ENCODE measurements around the gene OR2A1. TPM values are rescaled to one million over a fixed set of nuclear protein-coding genes. Genes with fewer than 3 reads are reported as not detected.
"Not testable (repeated sequence)": the region's sequence is repeated elsewhere in the genome, so short reads cannot be mapped to it uniquely, and the experiment has no call there.

The OR2A1 gene
- total RNA-seq, 1 experiment from 2014 or later = not detected

- in situ Hi-C loops (cut with HindIII; ENCODE audit: low pct_unique_long_range_greater_than_20kb, low sequenced_read_pairs); DNase-seq (ENCODE audit: low read depth): not testable (repeated sequence)
These were observed 5.3 kb downstream of the OR2A1 start for GRCh38 chr7:144317537-144317936.

GRCh38 chr7:144319547-144319946 lies 7.3 kb downstream of the OR2A1 start:
- in situ Hi-C loops (cut with HindIII; ENCODE audit: low pct_unique_long_range_greater_than_20kb, low sequenced_read_pairs); DNase-seq (ENCODE audit: low read depth): not testable (repeated sequence)

- DNase-seq (ENCODE audit: low read depth); in situ Hi-C loops (cut with HindIII; ENCODE audit: low pct_unique_long_range_greater_than_20kb, low sequenced_read_pairs): not testable (repeated sequence)
These were observed 9.5 kb downstream of the OR2A1 start for GRCh38 chr7:144321677-144322206.

GRCh38 chr7:144323359-144323758 lies 11.1 kb downstream of the OR2A1 start:
- in situ Hi-C loops (cut with HindIII; ENCODE audit: low pct_unique_long_range_greater_than_20kb, low sequenced_read_pairs); DNase-seq (ENCODE audit: low read depth): not testable (repeated sequence)

DNA sequence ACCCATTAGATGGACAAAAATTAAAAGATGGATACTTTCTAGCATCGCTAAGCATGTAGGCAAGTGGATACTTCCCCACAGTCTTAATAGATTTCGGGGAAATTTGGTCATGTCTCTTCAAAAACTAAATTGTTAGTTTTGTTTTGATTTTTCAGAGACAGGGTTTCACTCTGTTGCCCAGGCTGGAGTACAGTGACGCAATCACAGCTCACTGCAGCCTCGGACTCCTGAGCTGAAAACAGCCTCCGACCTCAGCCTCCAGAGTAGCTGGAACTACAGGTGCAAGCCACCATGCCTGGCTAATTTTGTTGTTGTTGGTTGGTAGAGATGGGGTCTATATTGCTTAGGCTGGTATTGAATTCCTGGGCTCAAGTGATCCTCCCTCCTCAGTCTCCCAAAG lies 13.6 kb downstream of the OR2A1 start:
- DNase-seq (ENCODE audit: low read depth); in situ Hi-C loops (cut with HindIII; ENCODE audit: low pct_unique_long_range_greater_than_20kb, low sequenced_read_pairs): not testable (repeated sequence)

DNA sequence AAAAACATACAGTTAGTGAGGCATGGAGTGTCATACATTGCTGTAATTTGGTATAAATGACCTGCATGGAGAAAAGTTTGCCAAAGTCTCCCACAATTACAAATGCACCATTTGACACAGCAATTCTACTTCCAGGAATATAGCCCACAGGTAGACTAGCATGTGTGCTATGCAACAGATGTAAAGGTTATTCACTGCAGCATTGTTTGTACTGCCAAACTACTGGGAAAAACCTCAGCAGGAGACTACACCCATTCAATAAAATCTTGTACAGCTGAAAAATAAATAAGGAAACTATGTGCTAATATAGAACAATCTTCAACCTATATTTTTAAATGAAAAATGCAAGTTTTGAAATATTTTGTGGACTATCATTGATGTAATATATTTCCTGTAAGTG lies 17.8 kb downstream of the OR2A1 start:
- DNase-seq (ENCODE audit: low read depth); in situ Hi-C loops (cut with HindIII; ENCODE audit: low pct_unique_long_range_greater_than_20kb, low sequenced_read_pairs): not testable (repeated sequence)

GRCh38 chr7:144331221-144331995 lies 19.2 kb downstream of the OR2A1 start:
- DNase-seq (ENCODE audit: low read depth); in situ Hi-C loops (cut with HindIII; ENCODE audit: low pct_unique_long_range_greater_than_20kb, low sequenced_read_pairs): not testable (repeated sequence)

GRCh38 chr7:144331996-144332288 lies 19.7 kb downstream of the OR2A1 start:
- DNase-seq (ENCODE audit: low read depth); in situ Hi-C loops (cut with HindIII; ENCODE audit: low pct_unique_long_range_greater_than_20kb, low sequenced_read_pairs): not testable (repeated sequence)

DNA sequence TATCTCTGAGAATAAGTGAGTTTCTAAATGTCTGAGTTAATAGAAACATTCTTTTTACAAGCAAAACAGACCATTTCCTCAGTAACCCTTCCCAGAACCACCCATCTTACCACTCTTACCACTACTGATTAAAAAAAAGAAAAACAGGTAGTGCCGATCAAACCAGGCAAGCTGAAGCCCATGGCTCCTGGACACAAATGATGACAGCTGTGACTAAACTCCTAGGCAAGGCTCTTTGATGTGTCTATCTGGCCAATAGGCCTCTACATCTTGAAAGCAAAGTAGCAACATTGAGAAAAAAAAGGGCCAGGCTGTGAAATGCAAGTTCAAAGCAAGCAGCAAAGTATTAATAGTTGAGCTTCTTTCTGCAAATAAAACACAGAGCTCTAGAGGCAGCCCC lies 36.4 kb downstream of the OR2A1 start:
- in situ Hi-C loops (cut with HindIII; ENCODE audit: low pct_unique_long_range_greater_than_20kb, low sequenced_read_pairs); DNase-seq (ENCODE audit: low read depth): not testable (repeated sequence)

DNA sequence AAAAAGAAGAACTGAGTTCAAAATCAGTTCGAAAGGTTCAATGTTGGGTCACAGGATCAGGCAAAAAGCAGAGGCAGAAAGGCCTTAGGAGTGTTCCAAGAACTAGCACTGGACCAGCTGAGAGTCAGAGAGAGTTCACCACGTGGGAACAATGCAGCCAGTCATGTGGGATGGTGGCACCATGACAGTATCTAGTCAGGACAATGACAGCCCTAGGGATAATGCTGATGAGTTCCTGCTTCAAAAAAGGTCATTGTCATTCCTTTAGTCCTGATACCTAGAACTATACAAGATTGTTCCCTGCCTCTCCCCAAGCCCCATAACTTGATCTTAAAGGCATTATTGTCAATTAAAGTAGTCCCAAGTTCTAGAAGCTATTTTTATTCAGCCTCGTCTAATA lies 39.4 kb downstream of the OR2A1 start:
- in situ Hi-C loops (cut with HindIII; ENCODE audit: low pct_unique_long_range_greater_than_20kb, low sequenced_read_pairs); DNase-seq (ENCODE audit: low read depth): not testable (repeated sequence)

GRCh38 chr7:144355176-144355822 lies 43.1 kb downstream of the OR2A1 start, which contains the start of gene ARHGEF5:
Gene ARHGEF5, plus strand, starts transcription at chr7:144355402. Its CDS starts 7,268 bp downstream, at chr7:144362670.
- in situ Hi-C loops (cut with HindIII; ENCODE audit: low pct_unique_long_range_greater_than_20kb, low sequenced_read_pairs); DNase-seq (ENCODE audit: low read depth): not testable (repeated sequence)

- DNase-seq (ENCODE audit: low read depth); in situ Hi-C loops (cut with HindIII; ENCODE audit: low pct_unique_long_range_greater_than_20kb, low sequenced_read_pairs): not testable (repeated sequence)
These were observed 44.0 kb downstream of the OR2A1 start for GRCh38 chr7:144356185-144356584.

- in situ Hi-C loops (cut with HindIII; ENCODE audit: low pct_unique_long_range_greater_than_20kb, low sequenced_read_pairs); DNase-seq (ENCODE audit: low read depth): not testable (repeated sequence)
These were observed 44.6 kb downstream of the OR2A1 start for GRCh38 chr7:144356860-144357259.

GRCh38 chr7:144362061-144362460 lies 49.8 kb downstream of the OR2A1 start:
- DNase-seq (ENCODE audit: low read depth); in situ Hi-C loops (cut with HindIII; ENCODE audit: low pct_unique_long_range_greater_than_20kb, low sequenced_read_pairs): not testable (repeated sequence)

DNA sequence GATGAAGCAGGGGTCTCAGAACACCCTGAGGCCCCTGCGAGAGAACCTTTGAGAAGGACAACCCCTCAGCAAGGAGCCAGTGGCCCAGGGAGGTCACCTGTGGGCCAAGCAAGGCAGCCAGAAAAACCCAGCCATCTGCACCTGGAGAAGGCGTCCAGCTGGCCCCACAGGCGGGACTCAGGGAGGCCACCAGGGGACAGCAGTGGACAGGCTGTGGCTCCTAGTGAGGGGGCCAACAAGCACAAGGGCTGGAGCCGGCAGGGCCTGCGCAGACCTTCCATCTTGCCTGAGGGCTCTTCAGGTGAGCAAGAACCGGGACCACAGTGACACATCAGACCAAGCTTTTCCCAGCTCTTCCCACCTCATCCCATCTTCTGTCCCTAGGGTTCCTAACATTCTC lies 53.3 kb downstream of the OR2A1 start:
- in situ Hi-C loops (cut with HindIII; ENCODE audit: low pct_unique_long_range_greater_than_20kb, low sequenced_read_pairs) = not testable (repeated sequence)

DNA sequence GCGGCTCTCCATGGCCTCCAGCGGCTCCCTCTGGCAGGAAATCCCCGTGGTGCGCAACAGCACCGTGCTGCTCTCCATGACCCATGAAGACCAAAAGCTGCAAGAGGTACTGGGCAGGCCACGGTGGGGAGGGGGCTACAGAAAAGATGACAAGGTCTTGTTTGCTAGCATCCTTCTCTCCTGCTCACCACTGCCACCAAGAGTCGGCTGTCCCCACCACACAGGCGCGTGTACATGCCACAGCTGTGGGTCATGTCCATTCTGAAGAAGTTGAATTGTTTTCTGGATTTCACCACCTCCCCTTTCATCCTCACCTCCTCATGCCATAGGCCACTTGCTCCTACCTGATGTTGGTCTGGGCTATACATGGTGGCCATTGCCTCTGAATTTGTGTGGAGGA lies 55.0 kb downstream of the OR2A1 start:
- in situ Hi-C loops (cut with HindIII; ENCODE audit: low pct_unique_long_range_greater_than_20kb, low sequenced_read_pairs); DNase-seq (ENCODE audit: low read depth): not testable (repeated sequence)

More for the DNA sequence above, 53.3 kb downstream of the OR2A1 start:
- DNase-seq (ENCODE audit: low read depth) = not testable (repeated sequence)

GRCh38 chr7:144369221-144369620 lies 57.0 kb downstream of the OR2A1 start:
- in situ Hi-C loops (cut with HindIII; ENCODE audit: low pct_unique_long_range_greater_than_20kb, low sequenced_read_pairs); DNase-seq (ENCODE audit: low read depth): not testable (repeated sequence)
